ENCODE results near the gene ZNF366.

The ZNF366 gene

DNA sequence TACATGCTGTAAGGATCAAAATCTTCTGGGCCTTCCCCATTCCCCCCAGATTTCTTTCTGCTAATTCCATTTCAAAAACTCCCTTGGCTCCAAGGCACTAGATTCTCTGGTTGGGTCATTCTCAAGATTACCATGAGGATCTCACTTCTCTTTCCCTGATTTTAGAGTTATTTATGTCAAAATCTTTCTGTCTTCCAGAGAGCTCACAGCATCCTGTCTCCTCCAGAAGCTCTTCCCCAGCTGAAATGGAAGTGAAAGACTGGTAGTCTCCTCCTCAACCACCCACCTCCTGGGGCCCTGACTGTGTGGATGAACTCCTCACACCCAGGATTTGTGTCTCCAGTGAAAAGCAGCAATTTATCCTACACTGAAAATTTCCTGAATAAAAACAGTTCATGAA is 11.9 kb upstream of the ZNF366 start:
- DNase-seq = no peak

DNA sequence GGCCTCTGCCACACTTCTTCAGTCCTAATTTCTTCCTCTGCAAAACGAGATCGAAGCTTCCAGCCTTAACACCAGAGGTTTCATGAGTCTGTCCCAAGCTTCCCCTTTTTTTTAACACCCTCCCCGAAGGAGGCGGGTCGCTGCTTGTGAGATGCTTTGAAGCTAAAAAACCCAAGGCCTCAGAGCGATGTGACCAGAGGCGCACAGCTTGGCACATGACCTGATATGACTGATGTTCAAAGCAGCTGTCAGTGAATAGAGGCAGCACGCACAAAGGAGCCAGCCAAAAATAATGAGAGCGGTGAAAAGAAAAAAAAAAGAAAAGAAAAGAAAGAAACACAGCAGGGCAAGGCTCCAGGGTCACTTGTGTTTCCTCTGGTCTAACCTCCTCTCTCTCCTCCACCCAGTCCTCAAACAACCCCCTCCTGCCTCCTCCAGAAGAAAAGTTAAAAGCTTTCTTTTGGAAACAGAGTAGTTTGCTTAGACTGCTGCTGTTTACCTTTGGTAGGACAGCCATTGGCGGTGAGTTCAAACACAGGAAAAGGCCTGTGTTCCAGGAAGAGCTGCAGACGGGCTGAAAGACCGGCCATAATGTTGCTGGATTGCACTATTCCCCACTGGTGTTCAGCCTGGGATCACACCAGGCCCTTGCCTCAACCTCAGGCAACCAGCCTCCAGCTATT is 10.9 kb upstream of the ZNF366 start:
- peak; percentile 82 to 83 for DNase-seq

DNA sequence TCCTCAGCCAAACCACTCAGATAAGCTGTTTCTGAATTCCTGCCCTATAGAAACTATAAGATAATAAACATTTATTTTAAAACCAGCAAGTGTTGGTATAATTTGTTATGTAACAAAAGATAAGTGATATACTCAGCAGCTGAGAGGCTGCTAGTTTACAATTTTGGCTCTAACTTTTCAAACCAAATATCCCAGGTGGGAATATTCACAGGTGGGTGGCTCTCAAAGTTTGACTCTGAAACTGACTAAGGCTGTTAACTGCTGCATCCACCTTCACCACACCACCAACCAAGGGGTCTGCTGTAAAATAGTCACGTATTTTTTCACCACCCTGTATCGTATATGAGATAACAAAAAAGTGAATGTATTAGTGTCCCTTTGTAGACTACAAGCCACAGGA is 9.7 kb upstream of the ZNF366 start:
- no peak for DNase-seq

DNA sequence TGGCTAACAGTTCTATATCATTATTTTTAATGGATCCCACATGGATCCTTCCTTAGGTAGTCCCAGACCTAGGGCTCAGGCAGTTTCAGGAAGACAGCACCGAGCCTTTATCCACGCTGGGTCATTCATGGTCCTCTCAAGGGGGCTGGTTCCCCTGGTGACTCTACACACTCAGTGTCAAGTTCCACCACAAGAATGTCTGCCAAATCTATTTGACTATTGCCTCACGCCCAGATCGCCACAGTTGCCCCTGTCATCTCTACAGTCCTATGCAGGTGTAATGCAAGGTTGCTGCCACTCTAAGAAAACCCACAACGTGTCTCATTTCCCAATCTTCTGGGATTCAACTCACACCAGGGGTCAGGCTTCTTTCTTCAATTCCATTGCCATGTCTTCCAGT is 8.0 kb upstream of the ZNF366 start:
- DNase-seq = no peak

DNA sequence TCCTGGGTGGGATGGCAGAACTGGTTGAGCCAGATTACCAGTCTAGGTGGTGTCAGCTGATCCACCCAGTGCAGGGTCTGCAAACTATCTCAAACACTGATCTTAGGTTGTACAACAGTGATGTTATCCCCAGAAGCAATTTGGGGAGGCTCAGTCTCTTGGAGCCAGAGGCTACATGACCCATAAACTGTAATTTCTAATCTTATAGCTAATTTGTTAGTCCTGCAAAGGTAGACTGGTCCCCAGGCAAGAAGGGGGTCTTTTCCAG is 5.3 kb upstream of the ZNF366 start:
- DNase-seq = no peak

DNA sequence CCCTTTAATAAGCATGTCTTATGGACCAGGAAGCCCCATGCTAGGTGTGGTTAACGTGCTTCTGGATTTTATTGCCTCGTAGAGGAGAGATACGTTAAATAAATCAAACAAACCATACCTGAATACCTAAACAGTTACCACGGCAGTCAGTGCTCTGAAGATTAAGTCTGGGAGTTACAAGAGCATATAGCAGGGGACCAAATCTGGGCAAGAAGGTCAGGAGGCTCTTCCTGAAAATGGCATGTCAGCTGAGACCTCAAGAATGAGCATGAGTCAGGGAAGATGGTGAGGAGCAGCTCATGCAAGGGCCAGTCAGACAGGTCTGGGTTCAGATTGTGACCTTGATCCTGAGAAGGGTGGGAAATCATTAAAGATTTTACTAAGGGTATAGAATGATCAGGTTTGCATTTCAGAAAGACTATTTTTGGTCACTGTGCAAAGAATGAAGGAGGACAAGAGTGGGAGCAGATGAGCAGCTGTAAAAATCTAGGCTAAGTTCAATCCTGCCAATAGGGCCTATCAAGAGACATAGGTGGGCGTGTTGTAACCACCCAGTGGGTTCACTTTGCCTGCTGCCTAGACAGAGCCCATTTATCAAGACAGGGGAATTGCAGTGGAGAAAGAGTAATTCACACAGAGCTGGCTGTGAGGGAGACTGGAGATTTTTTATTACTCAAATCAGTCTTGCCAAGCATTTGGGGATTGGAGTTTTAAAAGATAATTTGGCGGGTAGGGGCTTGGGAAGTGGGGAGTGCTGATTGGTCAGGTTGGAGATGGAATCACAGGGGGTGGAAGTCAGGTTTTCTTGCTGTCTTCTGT is 4.8 kb upstream of the ZNF366 start:
- DNase-seq = no peak

DNA sequence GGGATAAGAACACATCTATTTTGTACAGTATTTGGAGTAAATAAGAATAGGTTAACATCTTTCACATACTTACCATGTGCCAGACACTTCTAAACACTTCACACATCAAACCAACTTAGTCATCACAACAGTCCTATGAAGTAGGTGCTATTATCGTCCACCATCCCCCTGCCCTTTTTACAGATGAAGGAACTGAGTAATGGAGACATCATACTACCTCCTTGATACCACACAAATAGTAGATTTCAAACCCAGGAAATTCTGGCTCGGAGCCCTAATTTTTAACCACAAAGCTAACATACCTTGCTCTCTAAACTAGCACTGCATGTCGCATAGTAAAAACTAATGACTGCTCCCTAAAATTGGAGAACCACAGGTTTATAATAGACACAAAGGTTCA is 4.2 kb upstream of the ZNF366 start:
- no peak for DNase-seq

DNA sequence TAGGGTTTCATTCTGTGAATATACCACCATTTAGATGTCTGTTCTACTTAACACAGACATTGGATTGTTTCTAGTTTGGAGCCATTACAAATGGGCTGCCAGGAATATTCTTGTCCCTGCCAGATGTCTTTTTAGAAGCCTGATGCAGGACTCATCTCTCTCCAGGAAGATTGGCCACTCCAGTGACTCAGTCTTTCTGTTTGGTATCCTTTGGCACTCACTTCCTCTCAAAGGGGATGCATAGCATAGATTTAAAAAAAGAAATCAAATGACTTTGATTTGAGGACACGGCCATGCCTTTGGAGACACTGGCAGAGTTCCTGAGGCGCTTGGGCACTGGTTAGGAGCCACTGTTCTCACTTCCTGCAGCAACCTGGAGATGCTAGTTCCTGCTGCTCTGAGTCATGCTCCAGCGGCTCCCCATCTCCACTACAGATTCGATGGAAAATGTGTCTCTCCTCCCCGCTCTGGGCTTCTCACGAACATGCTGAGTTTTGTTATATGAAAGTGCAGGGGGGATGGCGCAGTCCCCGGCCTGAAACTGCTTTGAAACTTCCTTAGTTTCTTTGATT is 3.5 kb upstream of the ZNF366 start:
- DNase-seq = no peak

DNA sequence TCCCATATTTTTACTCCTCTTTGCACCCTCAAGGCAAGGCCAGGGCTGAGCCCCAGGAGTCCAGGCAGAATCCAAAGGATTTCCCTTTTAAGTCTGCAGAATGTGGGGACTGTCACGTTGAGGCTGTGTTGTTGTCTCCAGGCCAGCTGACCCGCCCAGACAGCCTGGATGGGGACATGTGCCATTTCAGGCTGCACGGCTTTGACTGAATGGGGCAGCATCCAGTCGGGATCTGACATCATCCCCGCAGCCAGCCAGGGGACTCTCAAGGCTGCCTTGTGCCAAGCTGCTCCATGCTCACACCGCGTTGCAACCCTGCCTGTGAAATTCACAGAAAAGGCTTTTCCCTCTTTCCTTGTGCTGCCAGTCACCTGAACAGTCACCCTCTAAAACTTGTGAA is 2.2 kb upstream of the ZNF366 start:
- DNase-seq = no peak

DNA sequence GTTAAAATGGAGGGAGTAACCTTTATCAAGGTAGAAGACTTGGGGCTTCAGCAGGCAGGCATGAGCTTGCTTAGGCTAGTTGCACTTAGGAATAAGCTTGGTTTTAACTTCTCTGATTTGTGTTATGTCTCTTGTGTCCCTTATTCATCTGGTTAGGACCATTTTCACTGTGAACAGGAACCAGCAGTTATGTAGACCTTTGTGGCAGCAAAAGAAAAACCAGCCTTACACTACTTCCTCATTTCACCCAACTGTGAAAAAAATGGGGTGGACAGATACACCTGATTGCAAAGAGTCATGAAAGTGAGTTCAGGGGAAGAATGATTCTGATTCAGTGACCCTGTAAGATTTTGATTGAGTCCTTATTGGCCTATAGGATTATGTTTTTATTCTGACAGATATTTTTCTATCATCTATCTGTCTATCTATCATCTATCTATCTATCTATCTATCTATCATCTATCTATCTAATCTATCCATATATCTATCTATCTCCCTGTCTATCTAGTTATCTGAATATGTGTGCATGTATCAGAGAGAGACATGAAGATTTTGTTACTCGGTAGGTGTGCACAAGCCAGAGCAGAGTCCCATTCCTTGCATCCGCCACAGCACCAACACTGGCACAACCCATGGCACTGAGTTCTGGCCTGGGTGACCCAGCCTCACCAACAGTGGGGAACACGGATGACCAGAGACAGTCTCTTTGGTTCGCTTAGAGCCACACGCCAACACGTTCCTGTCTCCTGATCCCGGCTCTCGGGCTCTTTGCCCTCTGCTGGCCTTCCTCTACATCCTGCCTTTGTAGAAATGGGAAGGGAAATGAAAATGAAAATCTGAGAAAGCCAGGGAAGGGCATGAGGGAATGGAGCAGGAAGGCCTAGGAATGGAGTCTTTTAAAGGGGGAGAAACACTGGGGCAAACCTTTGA is 1.3 kb upstream of the ZNF366 start:
- peak; percentile 80 to 82 for DNase-seq

DNA sequence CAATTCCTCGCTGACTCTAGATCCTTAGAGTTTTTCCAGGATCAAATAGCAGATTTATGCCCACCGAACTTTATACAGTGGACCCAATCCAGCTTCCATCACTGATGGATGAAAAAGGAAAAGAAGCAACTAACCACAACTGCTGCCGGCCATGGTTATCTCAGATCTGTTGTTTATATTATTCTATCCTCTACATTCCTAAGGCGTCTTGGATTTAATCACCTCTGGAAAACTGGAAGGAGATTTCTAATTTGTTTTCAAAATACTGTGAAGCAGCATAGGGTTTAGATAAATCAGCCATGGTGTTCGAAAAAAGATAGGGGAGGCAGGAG is 663 bp upstream of the ZNF366 start:
- DNase-seq = no peak

DNA sequence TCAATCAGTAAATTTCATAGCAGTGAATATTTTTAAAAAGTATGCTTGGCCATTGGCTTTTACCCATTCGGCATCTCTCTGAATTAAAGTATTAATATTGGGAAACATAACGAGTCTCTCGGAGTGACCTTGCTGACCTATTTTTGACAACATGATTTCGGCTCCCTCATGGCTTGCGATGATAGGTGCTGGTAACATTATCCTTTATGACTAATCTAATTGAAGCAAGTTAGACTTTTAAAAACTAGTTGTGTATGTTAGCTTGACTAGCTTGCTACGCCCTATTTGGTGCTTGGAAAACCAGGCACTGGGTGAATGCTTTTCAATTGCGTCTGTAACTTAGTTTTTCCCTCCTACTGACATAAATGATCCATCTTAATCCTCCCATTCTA is 1.1 kb downstream of the ZNF366 start:
- DNase-seq = no peak

DNA sequence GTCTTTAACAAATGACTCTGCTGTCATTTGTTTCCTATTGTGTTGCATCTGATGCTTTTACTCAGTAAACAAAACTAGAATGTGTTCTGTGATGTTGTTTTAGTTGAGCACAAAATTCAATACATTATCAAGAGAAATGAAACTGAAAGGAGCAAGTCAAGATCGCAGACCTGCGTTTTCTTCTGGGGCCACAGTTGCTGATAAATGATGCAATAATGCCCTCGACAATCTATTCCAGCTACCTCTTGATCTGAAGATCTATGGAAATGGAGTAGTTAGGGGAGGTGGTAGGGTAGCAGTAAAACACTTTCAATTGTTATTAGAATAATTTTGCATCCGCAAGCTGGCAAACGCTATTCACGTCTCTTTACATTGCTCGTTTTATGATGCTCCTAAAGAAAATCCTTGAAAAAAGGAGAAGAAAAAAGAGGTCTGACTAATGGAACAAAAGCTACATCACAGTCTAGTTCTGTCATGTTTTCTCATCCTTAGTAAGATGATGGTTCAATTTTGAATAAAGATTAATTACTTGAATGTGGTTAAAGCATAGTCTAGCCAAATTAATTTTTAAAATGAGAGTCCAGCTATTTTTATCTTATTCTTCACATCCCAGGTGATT is 1.6 kb downstream of the ZNF366 start:
- DNase-seq = no peak

DNA sequence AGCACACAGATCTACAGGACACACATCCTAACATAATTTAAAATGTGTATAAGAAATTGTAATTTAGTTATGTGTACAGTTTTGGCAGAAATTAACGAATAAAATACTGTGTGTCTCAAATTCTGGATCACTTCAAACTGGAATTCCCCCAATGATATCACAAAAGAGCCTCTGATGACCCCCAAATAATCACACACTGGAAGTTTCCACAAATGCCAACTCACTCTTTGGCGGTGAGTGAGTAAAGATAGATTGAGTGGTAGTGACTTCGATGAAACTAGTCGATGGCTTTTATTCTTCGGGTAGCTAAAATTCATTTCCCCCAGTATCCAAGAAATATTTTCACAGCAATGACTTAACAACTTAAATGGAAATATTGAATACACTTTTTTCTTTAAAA is 2.2 kb downstream of the ZNF366 start:
- no peak for DNase-seq

DNA sequence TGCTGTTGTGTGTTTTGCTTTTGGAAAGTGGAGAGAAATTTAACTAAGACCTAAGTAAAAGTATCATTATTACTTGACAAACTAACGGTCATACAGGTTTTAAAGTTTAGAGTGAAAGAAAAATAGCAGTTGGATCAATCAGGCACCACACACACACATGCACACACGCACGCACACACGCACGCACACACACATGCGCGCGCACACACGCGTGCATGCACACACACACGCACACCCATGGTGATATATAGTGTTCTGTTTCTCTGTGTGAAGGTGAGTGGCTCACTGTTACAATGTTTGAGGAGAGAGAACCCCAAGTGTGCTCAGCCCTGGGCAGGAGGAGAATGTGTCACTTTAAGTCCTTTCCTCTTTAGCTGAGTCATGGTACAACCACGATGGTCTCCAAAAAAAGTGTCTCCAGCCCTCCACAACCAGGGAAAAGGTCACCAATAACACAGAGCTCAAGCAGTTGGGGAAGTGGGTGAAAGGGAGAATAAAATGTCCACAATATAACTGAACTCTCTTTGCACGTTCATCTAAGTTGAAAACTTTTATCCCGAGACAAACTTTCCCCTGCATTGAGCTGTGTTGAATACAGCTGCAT is 3.2 kb downstream of the ZNF366 start:
- DNase-seq = no peak

DNA sequence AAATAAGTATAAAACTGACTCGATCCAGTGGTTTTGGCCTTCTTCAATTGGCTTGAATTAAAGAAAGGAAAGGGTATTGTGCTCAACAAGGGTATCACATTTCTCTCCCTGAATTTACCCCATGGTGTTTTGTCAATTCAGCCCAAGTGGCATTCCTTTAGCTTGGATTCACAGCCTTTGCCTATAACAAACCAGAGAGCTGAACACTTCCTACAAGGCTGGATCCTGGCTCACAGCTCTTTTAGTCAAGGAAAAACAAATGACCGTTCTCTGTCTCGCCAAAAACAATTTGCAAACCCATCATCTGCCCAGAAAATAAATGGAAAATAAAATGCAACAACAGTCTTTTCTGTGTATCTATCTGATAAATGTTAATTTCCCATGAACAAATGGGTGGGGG is 5.7 kb downstream of the ZNF366 start:
- DNase-seq = no peak

DNA sequence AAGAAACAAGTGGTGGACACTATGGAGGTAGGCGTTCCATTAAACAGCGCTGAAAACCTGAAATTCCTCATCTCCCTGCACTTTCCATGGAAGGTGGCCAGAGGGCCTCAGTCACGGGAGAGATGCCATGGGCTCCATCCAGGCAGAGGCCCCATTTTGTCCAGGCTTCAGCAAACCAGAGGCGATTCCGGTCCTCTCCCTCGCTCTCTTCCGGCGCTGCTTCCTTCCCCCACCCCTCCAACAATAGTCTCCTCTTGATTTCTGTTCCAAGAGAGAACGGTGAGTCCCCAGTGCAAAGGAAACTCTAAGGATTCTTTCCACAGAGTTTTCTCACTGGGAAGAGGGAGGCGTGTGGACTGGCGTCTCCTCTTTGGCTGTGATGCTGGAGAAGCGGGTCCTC is 7.5 kb downstream of the ZNF366 start:
- DNase-seq = no peak

DNA sequence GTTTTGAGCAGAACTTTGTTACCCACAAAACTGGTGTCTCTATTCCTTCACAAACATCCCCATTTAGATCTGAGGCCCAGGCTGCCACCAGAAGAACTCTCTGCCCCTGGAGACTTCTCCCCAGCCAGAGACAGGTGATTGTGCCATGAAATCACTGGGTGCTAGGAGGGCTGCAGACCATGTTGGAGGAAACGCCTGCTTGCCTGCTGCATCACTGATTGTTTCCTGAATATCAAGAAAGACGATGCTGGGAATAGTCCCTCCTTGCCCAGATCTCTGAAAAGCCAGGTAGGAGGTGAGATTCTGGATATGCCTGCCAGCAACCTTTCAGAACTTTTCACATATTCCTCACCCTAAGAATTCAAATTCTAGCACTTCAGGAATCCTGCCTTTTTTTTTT is 8.1 kb downstream of the ZNF366 start:
- DNase-seq = no peak

DNA sequence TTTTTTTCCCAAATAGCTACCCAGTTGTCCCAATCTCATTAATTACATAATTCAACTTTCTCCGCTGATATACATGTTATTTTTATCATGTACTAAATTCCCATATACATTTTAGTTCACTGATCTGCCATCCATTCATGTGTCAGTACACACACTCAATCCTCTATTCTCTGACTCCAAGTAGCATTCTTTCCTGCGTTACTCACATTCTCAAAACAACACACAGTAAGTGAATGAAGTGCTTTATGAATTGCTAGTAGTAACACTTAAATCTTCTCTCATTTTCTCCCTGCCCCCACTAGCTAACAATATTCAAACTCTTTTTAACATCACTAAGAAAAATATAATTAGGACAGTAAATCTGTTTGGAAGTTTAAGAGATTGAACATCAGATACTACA is 8.9 kb downstream of the ZNF366 start:
- no peak for DNase-seq

DNA sequence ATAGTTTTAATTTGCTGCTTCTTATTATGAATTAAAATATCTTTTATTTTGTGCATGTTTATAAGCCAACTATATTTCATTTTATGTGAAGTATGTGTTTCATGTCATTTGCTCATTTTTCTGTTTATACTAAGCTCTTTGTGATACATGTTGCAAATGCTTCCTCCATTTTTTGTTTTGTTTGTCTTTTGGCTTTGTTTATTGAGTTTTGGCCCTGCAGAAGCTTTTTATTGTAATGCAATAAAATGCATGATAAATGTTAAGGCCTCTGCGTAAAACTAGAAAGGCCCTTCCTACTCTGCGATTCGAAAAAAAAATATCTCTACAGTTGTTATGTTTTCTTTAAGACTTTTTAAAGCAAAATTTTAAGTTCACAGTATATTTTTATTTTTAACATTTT is 9.4 kb downstream of the ZNF366 start:
- DNase-seq = no peak

DNA sequence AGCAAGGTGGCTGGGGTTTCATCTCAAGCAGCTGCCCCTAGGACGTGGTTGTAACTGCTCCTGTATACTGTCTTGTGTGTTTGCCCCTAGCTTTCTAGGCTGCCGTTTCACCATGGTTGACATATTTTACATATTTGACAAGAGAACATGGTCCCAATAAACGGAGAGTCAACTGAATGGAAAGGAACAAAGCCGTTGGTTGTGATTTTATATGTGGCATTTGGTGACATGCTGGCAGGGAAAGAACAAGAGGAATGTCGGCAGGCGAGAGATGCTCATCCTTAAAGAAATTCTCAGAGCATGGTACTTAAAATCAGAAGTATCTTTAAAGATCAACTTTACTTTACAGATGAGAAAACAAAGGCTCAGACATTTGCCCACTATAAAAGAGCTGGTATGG is 11.8 kb downstream of the ZNF366 start:
- DNase-seq = no peak

DNA sequence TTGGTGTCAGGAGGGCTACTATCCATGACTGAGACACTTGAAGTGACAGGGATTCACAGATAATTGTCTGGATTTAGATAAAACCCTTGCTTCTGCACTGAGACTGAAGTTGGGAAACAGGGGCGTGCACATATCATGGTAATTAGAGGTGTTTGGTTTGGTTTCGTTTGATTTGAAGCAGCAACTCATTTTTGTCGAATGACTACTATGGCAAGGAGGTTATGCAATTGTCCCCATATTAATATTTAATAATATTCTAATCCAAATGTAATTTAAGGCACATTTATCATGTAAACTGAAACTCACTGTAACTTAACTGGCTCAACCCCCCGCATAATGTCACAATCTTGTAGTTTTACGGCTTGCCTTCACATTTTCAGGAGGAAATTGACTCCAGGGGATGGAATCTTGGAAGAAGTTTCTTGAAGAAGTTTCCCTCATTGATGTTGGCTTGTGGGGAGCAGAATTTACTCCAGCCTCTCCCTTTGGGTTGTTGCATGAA is 12.5 kb downstream of the ZNF366 start:
- no peak for DNase-seq

DNA sequence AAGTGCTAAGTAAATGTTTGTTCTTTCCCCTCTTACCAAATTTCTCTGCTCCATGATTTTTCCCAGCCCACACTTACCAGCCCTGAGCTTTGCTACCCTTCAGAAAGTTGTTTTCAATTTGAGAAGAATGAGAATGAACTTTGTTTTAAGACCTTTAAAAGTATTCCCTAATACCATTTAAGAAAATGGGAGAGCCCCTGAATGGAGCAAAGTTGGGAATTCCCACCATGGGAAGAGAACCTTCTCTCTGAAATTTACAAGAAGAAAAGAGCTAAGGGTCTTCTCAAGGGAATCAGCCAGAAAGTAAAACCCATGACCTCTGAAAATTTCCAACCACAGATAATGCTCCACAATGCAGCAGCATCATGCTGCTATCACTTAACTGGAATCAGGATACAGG is 17.7 kb downstream of the ZNF366 start:
- no peak for DNase-seq
